Activated CD8-positive, alpha-beta T cell treated with anti-CD3 and anti-CD28 coated beads for 36 hours (primary cell): ENCODE measurements around the gene ABHD15. TPM values are rescaled to one million over a fixed set of nuclear protein-coding genes. Genes with fewer than 3 reads are reported as not detected.

Experiments
- ATAC-seq: fragments of 200-7000 bp; cut with Tn5 transposase; one replicate; pipeline ENCODE4 v1.10.0; 2021; ENCODE audit warnings: mild to moderate bottlenecking, moderate library complexity
- CTCF ChIA-PET: fragments of 350-600 bp; sonication (Branson Sonifier 250); formaldehyde crosslinking; loops from one replicate; lab custom pipeline; 2021; ENCODE audit warnings: antibody characterized with exemption; lab: Charles Lee
- POLR2A ChIA-PET: fragments of 350-600 bp; sonication (Branson Sonifier 250); formaldehyde crosslinking; loops from one replicate; lab custom pipeline; 2021; ENCODE audit warnings: antibody characterized with exemption; lab: Charles Lee
- DNase-seq: peaks from one replicate; pipeline ENCODE4 v3.0.0-alpha.2; 2020
- H3K27ac Mint-ChIP-seq: one replicate; pipeline ENCODE4 v1.8.0; 2021; ENCODE audit warnings: mild to moderate bottlenecking, mixed read lengths
- H3K27me3 Mint-ChIP-seq: one replicate; pipeline ENCODE4 v1.8.0; 2021; ENCODE audit warnings: mixed read lengths
- H3K36me3 Mint-ChIP-seq: one replicate; pipeline ENCODE4 v1.8.0; 2021; ENCODE audit warnings: low read depth, mixed read lengths
- H3K4me1 Mint-ChIP-seq: one replicate; pipeline ENCODE4 v1.8.0; 2021; ENCODE audit warnings: low read depth, mixed read lengths
- H3K4me3 Mint-ChIP-seq: one replicate; pipeline ENCODE4 v1.8.0; 2021; ENCODE audit warnings: mild to moderate bottlenecking, moderate library complexity, mixed read lengths
- H3K9me3 Mint-ChIP-seq: one replicate; pipeline ENCODE4 v1.8.0; 2021; ENCODE audit warnings: mixed read lengths
- intact Hi-C: fragments of 100-400 bp; cut with micrococcal nuclease; formaldehyde crosslinking; loops from one replicate; pipeline ENCODE4 v1.10.0; 2022
- total RNA-seq, 2 experiments: library from RNA; stranded (reverse); gene quantifications; one replicate each; pipeline ENCODE4 v1.2.3, GENCODE V29; 2021
- TF ChIP-seq, protein P1 (sequence below): fragments of 200-600 bp; IDR thresholded peaks from one replicate; pipeline ENCODE4 v1.8.0; 2022; ENCODE audit warnings: antibody characterized with exemption, mild to moderate bottlenecking

Gene ABHD15
- total RNA-seq, 2 experiments from 2014 or later: 9.7 to 10.1 TPM

DNA sequence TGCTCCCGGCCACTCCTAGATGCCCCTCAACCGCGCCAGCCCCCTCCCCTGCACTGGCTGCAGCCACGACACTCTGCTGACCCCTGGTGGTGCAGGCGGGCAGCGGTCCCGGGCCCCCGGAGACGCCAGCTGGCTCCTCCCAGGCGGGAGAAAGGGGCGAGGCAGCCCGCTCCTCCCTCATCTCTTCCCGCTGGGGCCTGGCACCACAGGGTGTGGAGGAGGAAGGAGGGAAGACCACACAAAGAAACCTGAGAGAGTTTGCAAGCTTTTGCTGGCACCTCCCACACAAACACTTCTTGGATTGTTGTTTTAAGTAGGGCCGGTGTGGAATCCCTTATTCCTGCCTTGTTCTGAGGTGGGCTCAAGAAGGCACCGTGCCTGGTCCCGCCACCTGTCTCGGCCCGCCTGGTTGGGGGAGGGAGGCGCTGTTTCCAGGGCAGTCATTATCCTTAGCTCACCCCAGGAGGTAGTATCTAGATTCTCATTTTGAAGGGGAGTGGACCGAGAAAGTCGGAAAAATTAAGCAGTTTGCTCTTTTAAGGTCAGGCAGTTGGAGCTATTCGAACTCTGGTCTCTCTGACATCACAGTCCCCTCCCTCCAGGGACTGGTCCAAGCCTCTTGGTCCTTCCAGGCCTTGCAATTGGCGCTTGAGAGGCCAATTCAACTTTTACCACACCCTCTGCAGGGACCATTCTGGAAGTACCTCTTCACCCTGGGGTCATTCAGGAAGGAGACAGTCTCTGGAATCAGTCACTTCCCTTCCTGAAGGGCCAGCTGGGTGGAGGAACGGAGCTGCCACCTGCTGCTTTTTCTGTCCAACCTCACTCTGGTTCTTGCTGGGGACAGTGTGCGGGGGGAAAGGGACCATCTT, 25.1 kb upstream of the ABHD15 start:
- DNase-seq (peak; percentile 85), ATAC-seq (peak; percentile 44)
- ChIA-PET POLR2A (interaction anchor here (0.6 to 3.0 kb wide), 10 partner anchors 11 to 339 kb away, joined by 3 to 32 read pairs (median 4); partner anchors contain the start of gene ABHD15), CTCF (interaction anchor here (0.8 to 5.1 kb wide), 19 partner anchors 8 to 339 kb away, joined by 3 to 124 read pairs (median 4); partner anchors contain the start of genes ABHD15, SSH2 and TP53I13)
- Mint-ChIP-seq H3K36me3 (no peaks in the 10 kb centered on the region), H3K4me1 (peaks cover 51% of the 10 kb centered on the region), H3K27ac (peak overlapping the region; percentile 87), H3K9me3 (no peaks in the 10 kb centered on the region), H3K4me3 (peak overlapping the region; percentile 84), H3K27me3 (no peaks in the 10 kb centered on the region)
- intact Hi-C loops: no loop called here
- TF ChIP-seq, protein P1, sequence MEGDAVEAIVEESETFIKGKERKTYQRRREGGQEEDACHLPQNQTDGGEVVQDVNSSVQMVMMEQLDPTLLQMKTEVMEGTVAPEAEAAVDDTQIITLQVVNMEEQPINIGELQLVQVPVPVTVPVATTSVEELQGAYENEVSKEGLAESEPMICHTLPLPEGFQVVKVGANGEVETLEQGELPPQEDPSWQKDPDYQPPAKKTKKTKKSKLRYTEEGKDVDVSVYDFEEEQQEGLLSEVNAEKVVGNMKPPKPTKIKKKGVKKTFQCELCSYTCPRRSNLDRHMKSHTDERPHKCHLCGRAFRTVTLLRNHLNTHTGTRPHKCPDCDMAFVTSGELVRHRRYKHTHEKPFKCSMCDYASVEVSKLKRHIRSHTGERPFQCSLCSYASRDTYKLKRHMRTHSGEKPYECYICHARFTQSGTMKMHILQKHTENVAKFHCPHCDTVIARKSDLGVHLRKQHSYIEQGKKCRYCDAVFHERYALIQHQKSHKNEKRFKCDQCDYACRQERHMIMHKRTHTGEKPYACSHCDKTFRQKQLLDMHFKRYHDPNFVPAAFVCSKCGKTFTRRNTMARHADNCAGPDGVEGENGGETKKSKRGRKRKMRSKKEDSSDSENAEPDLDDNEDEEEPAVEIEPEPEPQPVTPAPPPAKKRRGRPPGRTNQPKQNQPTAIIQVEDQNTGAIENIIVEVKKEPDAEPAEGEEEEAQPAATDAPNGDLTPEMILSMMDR: peak; percentile 94

DNA sequence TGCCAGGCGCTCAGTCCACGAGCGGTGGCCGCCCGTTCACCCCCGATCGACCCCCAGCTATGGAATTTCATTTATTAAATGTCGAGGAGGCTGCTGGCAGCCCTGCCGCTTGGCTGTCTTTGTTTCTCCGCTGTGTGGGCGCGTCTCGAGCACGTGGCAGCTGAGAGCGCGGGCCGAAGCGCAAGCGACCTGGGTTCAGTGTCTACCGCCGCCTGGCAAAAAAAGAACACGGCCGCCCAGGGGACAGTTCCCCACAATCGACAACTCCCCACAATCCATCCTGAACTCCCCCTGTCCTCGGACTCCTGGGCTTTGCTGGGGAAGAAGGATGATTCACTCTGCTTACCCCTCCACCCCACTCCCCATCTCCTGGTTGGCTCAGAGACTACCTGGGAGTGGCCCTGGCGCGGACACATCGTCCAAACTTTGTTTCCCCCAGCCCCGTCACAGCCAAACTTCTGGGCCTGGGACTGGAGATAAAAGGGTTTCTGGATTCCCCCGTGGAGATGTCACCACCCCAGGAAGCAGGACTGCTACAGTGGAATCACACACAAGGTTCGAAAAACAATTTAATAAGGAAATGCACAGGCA, 24.4 kb upstream of the ABHD15 start:
- CTCF ChIA-PET: interaction anchor here (0.7 to 5.1 kb wide), 13 partner anchors 12 to 372 kb away, joined by 3 to 124 read pairs (median 4); partner anchors contain the start of genes ABHD15 and TP53I13
- peak overlapping the region; percentile 87 for H3K27ac Mint-ChIP-seq
- TF ChIP-seq, protein P1: no peak
- no peaks in the 10 kb centered on the region for H3K36me3 Mint-ChIP-seq
- no peaks in the 10 kb centered on the region for H3K9me3 Mint-ChIP-seq
- H3K4me1 Mint-ChIP-seq: peaks cover 58% of the 10 kb centered on the region
- peak; percentile 6 for ATAC-seq
- POLR2A ChIA-PET: interaction anchor here (0.6 to 3.0 kb wide), 10 partner anchors 10 to 340 kb away, joined by 3 to 32 read pairs (median 4); partner anchors contain the start of gene ABHD15
- intact Hi-C loops: no loop called here
- H3K27me3 Mint-ChIP-seq: no peaks in the 10 kb centered on the region
- peak overlapping the region; percentile 84 for H3K4me3 Mint-ChIP-seq
- peak; percentile 78 for DNase-seq

DNA sequence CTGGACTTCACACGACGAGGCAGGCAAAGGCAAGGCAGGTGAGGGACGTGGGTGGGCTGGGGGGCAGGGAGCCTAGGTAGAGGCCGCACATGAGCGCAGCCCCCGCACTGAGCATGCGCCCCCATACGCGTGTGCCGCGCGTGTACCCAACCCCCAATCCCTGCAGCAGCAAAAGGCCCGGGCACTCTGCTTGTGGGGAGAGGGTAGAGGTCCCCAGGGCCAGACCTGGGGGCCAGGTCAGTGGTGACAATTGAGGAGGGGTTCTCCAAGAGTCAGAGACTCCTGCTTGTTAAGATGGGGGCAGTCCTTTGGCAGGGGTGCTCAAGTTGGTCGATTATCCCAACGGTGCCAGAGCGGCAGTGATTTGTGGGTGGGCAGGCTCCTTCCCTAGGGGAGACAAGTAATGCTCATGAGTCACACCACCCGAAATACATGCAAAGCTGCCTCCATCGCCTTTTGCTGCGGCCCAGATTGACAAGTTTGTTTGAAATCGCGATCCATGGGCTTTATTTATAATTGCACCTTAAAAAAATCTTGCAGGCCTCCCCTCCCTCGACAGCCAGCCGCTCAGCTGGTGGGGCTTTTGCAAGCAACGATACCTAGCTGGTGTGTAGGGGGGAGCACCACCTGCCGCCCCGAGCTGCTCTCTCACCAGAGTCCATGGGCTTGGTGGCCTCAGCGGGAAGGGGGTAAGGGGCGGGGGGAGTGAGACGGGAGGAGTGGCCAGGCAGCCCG, 23.7 kb upstream of the ABHD15 start:
- H3K36me3 Mint-ChIP-seq: no peaks in the 10 kb centered on the region
- H3K4me3 Mint-ChIP-seq: peak overlapping the region; percentile 84
- DNase-seq (peak; percentile 59), ATAC-seq (no peak)
- H3K4me1 Mint-ChIP-seq: peaks cover 64% of the 10 kb centered on the region
- H3K9me3 Mint-ChIP-seq: no peaks in the 10 kb centered on the region
- no peaks in the 10 kb centered on the region for H3K27me3 Mint-ChIP-seq
- peak overlapping the region; percentile 93 for H3K27ac Mint-ChIP-seq
- intact Hi-C loops: no loop called here
- TF ChIP-seq, protein P1: no peak
- ChIA-PET POLR2A (interaction anchor here (1.0 to 3.0 kb wide), 6 partner anchors 9 to 170 kb away, joined by 3 to 32 read pairs (median 6); partner anchors contain the start of gene ABHD15), CTCF (interaction anchor here (0.7 to 5.1 kb wide), 9 partner anchors 11 to 371 kb away, joined by 3 to 124 read pairs (median 8); partner anchors contain the start of genes ABHD15 and TP53I13)

DNA sequence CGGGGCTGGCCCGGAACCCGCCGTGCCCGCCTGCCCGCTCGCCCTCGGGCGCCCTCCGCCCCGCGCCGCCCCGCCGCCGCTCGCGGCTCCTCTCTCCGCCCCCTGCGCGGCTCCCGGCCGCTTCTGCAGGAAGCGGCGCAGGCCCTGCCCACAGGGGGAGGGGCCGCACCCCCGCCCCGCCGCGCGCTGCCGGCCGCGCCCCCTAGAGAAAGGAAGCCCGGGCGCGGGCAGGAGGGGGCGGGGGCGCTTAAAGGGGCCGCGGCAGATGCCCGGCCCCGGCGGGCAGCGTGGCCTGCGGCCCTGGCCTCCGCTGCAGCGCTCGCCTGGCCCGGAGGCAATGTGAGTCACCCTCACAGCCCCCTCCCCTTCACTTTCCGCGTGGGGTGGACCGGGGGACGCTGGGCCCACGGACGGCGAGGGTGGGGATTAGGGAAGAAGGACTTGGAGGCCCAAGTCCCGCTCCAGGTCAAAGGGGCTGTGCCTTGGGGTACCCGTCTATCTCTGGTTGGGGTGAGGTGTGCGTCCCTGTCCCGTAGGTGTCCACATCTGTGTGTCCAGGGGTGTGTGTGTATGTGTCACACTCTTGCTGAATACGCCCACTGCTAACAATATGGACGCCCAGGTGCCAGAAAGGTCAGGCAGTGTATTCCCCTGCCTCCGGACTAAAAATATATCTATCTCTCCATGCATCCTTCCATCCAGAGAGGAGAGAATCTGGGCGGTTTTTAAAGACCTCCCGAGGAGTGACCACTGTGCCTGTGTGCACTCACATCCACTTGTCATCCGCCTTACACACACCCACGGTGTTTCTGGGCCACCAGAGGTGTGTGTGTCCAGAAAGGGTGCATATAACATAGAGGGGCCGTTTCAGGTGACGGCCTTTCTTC, 22.9 kb upstream of the ABHD15 start, which contains the start of gene GIT1:
Gene GIT1, minus strand, starts transcription at position 125 of the 887 bp plus-strand sequence. CDS start 270 bp downstream, outside the sequence.
- H3K27me3 Mint-ChIP-seq: no peaks in the 10 kb centered on the region
- H3K9me3 Mint-ChIP-seq: no peaks in the 10 kb centered on the region
- CTCF ChIA-PET: interaction anchor here (5.0 to 14.9 kb wide), 4 partner anchors 11 to 27 kb away, joined by 83 to 172 read pairs (median 113); partner anchors contain the start of genes ABHD15 and TP53I13
- ATAC-seq: peak; percentile 77
- peaks cover 67% of the 10 kb centered on the region for H3K4me1 Mint-ChIP-seq
- peak within 1 kb of the TSS; percentile 87 for H3K4me3 Mint-ChIP-seq
- H3K27ac Mint-ChIP-seq: peak within 1 kb of the TSS; percentile 93
- peak; percentile 86 for DNase-seq
- POLR2A ChIA-PET: interaction anchor here (1.0 to 3.3 kb wide), 6 partner anchors 20 to 28 kb away, joined by 3 to 32 read pairs (median 8); partner anchors contain the start of genes ABHD15 and TP53I13
- TF ChIP-seq, protein P1: no peak
- H3K36me3 Mint-ChIP-seq: no peaks in the 10 kb centered on the region
- intact Hi-C loops: no loop called here
